ENCODE measurements around the gene C8G.
A peak's percentile ranks its signal among the peaks of the same experiment; 100 is the strongest.

C8G gene

GRCh38 chr9:136975644-136976043 lies 30.6 kb downstream of the C8G start:
- Mint-ChIP-seq H3K4me3 (peak overlapping the region; percentile 63 to 83), H3K27me3 (no peaks in the 10 kb centered on the region), H3K36me3 (ENCODE audit: insufficient read depth) (no peaks in the 10 kb centered on the region), H3K4me1 (ENCODE audit: low read depth in 2 of 2) (peaks cover 6 to 22% of the 10 kb centered on the region in 2 donors), H3K9me3 (no peaks in the 10 kb centered on the region), H3K27ac (peak overlapping the region; percentile 62 to 87)
- DNase-seq = peak in 2 of 3 experiments; percentile 56 to 57
- peak; percentile 39 for ATAC-seq (replicated peaks)

DNA sequence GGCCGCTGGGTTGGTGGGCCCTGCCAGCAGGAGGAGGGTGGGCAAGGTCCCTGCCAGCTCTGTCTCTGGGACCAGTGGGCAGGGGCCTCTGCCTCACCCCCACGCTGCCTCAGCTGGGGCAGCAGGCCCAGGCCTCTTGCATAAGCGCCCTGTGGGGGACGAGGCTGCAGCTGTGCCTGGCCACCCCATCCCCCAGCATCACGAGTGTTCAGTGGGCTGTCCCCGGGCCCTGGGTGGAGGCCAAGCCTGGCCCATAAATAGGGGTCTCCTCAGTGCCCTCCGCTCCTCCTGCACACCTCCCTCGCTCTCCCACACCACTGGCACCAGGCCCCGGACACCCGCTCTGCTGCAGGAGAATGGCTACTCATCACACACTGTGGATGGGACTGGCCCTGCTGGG lies 32.2 kb downstream of the C8G start, which contains the start of gene PTGDS:
TSS of gene PTGDS (plus strand) at position 282 of the 400 bp plus-strand sequence. CDS start at position 357, 75 bp downstream.
- Mint-ChIP-seq H3K27ac (peak within 1 kb of the TSS; percentile 62 to 87), H3K4me1 (ENCODE audit: low read depth in 2 of 2) (peaks cover 6 to 22% of the 10 kb centered on the region in 2 donors), H3K9me3 (no peaks in the 10 kb centered on the region), H3K4me3 (peak within 1 kb of the TSS; percentile 63 to 83), H3K27me3 (no peaks in the 10 kb centered on the region), H3K36me3 (ENCODE audit: insufficient read depth) (no peaks in the 10 kb centered on the region)
- ATAC-seq (replicated peaks) (no peak), DNase-seq (no peak)

GRCh38 chr9:136977649-136978072 lies 32.6 kb downstream of the C8G start:
- no peaks in the 10 kb centered on the region for H3K36me3 Mint-ChIP-seq (ENCODE audit: insufficient read depth)
- peak overlapping the region; percentile 45 to 83 for H3K4me3 Mint-ChIP-seq
- H3K27me3 Mint-ChIP-seq = no peaks in the 10 kb centered on the region
- DNase-seq (no peak), ATAC-seq (replicated peaks) (peak; percentile 1)
- H3K4me1 Mint-ChIP-seq (ENCODE audit: low read depth in 2 of 2) = peaks cover 6 to 22% of the 10 kb centered on the region in 2 donors
- peak overlapping the region in 1 of 2 donors; percentile 53 for H3K27ac Mint-ChIP-seq
- no peaks in the 10 kb centered on the region for H3K9me3 Mint-ChIP-seq

GRCh38 chr9:136978073-136978864 lies 33.2 kb downstream of the C8G start:
- ATAC-seq (replicated peaks) = peak; percentile 56
- H3K4me3 Mint-ChIP-seq = peak overlapping the region; percentile 45 to 83
- H3K27me3 Mint-ChIP-seq = peaks cover 0 to under 1% of the 10 kb centered on the region in 2 donors

DNA sequence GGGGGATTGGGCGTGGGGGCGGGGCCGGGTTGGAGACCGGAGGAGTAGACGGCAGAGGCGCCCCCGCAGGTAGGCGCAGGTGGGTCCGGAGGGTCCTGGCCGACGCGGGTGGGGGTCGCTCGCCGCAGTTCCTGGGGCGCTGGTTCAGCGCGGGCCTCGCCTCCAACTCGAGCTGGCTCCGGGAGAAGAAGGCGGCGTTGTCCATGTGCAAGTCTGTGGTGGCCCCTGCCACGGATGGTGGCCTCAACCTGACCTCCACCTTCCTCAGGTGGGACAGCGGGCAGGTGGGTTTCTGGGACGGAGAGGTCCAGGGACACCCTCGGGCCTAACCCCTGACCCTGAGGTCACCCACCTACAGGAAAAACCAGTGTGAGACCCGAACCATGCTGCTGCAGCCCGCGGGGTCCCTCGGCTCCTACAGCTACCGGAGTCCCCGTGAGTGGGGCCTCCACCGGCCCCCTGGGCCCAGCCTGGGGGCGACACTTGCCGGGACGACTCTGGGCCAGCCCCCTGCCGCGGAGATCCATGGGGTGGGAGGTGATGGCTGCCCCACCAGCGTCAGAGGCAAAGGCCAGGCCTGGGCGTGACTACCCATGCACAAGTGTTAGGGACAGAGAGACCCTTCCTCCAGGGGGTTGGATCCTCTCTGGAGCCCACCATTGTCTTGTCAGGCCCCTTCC lies 34.0 kb downstream of the C8G start:
- peak; percentile 1 for ATAC-seq (replicated peaks)
- Mint-ChIP-seq H3K4me1 (ENCODE audit: low read depth in 2 of 2) (peaks cover 10 to 22% of the 10 kb centered on the region in 2 donors), H3K27me3 (peaks cover 5 to 8% of the 10 kb centered on the region in 2 donors), H3K9me3 (no peaks in the 10 kb centered on the region), H3K27ac (no peak overlapping the region), H3K36me3 (ENCODE audit: insufficient read depth) (no peaks in the 10 kb centered on the region), H3K4me3 (no peak overlapping the region)
- DNase-seq = no peak

More at GRCh38 chr9:136978073-136978864, 33.2 kb downstream of the C8G start:
- Mint-ChIP-seq H3K36me3 (ENCODE audit: insufficient read depth) (no peaks in the 10 kb centered on the region), H3K4me1 (ENCODE audit: low read depth in 2 of 2) (peaks cover 6 to 20% of the 10 kb centered on the region in 2 donors), H3K9me3 (no peaks in the 10 kb centered on the region), H3K27ac (no peak overlapping the region)
- DNase-seq = peak; percentile 69 to 77 (median 73)

GRCh38 chr9:136979769-136980587 lies 34.9 kb downstream of the C8G start:
- no peaks in the 10 kb centered on the region for H3K36me3 Mint-ChIP-seq (ENCODE audit: insufficient read depth)
- no peak overlapping the region for H3K4me3 Mint-ChIP-seq
- H3K4me1 Mint-ChIP-seq (ENCODE audit: low read depth in 2 of 2) = peaks cover 11 to 23% of the 10 kb centered on the region in 2 donors
- H3K9me3 Mint-ChIP-seq = no peaks in the 10 kb centered on the region
- ATAC-seq (replicated peaks) = no peak
- DNase-seq = no peak
- H3K27ac Mint-ChIP-seq = no peak overlapping the region
- H3K27me3 Mint-ChIP-seq = peaks cover 7 to 15% of the 10 kb centered on the region in 2 donors

DNA sequence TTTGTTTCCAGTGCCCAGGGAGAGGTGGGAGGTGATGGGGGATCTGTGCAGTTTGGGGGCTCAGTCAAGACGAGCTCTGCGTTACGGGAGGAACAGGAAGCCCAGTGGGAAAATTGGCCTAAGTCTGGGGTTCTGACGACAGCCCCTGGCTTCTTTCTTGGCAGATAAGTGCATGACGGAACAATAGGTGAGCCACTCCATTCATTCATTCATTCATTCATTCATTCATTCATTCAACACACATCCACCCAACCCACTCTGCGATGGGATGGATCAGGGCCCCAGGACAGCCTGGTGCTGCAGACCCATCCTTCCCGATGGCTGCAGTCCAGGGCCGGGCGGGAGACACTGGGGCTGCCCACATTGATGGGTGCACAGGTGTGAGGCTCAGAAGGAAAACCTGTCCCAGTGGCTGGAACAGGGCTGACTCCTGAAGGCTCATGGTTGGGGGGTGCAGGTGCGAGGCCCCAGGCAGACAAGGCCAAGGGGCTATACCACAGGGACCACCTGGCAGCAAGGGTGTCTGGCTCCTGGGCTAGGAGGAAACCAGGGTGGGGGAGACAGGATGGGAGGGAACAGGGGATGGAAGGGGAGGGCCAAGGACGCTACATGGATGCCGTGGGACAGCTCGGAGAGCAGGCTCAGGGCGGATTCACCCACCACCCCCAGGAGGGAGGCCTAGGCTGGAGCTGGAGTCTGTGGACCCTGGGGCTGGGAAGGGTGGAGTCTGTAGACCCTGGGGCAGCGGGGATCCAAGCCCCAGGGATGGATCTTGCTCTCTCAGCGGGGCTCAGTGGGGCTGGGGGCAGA lies 35.8 kb downstream of the C8G start:
- Mint-ChIP-seq H3K27me3 (peaks cover 7 to 15% of the 10 kb centered on the region in 2 donors), H3K9me3 (no peaks in the 10 kb centered on the region), H3K27ac (peak overlapping the region; percentile 65 to 76), H3K4me1 (ENCODE audit: low read depth in 2 of 2) (peaks cover 6 to 15% of the 10 kb centered on the region in 2 donors), H3K36me3 (ENCODE audit: insufficient read depth) (no peaks in the 10 kb centered on the region), H3K4me3 (no peak overlapping the region)
- ATAC-seq (replicated peaks) = no peak
- no peak for DNase-seq

GRCh38 chr9:136981588-136982231 lies 36.7 kb downstream of the C8G start:
- no peak for DNase-seq
- H3K4me1 Mint-ChIP-seq (ENCODE audit: low read depth in 2 of 2) = peaks cover 6 to 10% of the 10 kb centered on the region in 2 donors
- peaks cover 7 to 15% of the 10 kb centered on the region in 2 donors for H3K27me3 Mint-ChIP-seq
- H3K9me3 Mint-ChIP-seq = no peaks in the 10 kb centered on the region
- ATAC-seq (replicated peaks) = no peak
- no peak overlapping the region for H3K27ac Mint-ChIP-seq
- no peaks in the 10 kb centered on the region for H3K36me3 Mint-ChIP-seq (ENCODE audit: insufficient read depth)
- H3K4me3 Mint-ChIP-seq = no peak overlapping the region

GRCh38 chr9:136982232-136983051 lies 37.4 kb downstream of the C8G start, which contains the start of gene LCNL1:
LCNL1 (plus strand) TSS chr9:136982993; CDS start chr9:136983587, 594 bp downstream.
- no peaks in the 10 kb centered on the region for H3K36me3 Mint-ChIP-seq (ENCODE audit: insufficient read depth)
- ATAC-seq (replicated peaks) = no peak
- no peak within 1 kb of the TSS for H3K27ac Mint-ChIP-seq
- H3K9me3 Mint-ChIP-seq = no peaks in the 10 kb centered on the region
- DNase-seq = no peak
- H3K27me3 Mint-ChIP-seq = peaks cover 7 to 18% of the 10 kb centered on the region in 2 donors
- peaks cover 6 to 9% of the 10 kb centered on the region in 2 donors for H3K4me1 Mint-ChIP-seq (ENCODE audit: low read depth in 2 of 2)
- no peak within 1 kb of the TSS for H3K4me3 Mint-ChIP-seq

DNA sequence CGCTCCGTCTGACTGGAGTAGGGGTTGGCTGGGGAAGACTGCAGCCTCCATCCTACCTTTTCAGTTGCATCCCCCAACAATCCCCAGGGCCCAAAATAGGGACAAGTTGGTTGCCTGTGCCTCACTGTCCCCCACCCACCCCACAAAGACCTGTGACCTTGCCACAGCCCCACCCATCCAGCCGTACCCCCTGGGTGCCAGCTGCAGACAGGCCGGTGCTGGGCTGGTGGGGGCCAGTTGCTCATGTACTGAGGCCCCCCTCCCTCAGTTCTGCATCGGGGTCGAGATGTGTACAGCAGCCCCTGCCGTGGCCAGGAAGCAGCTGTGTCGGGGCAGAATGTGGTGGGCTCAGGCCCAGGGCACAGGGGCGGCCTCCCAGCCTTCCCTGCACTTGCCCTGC lies 38.1 kb downstream of the C8G start:
- H3K27me3 Mint-ChIP-seq = peaks cover 7 to 20% of the 10 kb centered on the region in 2 donors
- no peak overlapping the region for H3K27ac Mint-ChIP-seq
- H3K9me3 Mint-ChIP-seq = no peaks in the 10 kb centered on the region
- H3K4me1 Mint-ChIP-seq (ENCODE audit: low read depth in 2 of 2) = peaks cover 6 to 8% of the 10 kb centered on the region in 2 donors
- ATAC-seq (replicated peaks) (no peak), DNase-seq (no peak)
- H3K4me3 Mint-ChIP-seq = no peak overlapping the region
- H3K36me3 Mint-ChIP-seq (ENCODE audit: insufficient read depth) = no peaks in the 10 kb centered on the region

DNA sequence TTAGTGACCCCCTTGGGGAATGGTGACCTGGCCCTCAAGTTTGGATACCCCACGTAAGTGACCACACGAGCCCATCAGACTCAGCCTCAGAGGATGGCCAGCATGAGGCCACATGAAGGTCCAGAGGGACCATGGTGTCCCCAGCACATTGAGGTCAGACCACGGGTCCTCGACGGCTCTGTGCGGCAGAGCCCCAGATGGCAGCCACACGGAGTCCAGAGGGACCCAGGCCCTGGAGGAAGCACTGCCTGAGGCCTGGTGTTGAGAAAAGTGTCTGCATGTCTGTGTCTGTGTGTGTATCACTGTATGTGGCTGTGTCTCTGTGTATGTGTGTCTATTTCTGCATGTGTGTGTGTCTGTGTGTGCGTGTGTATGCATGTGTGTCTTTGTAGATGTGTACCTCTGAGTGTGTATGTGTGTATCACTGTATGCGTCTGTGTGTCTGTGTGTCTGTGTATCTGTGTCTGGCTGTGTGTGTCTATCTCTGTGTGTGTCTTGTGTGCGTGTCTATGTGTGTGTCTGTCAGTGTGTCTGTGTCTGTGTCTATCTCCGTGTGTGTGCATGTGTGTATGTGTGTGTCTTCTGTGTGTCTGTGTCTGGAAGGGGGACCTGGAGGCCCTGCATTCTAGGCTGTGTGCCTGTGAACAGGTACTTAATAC lies 38.7 kb downstream of the C8G start:
- Mint-ChIP-seq H3K36me3 (ENCODE audit: insufficient read depth) (no peaks in the 10 kb centered on the region), H3K27me3 (peaks cover 7 to 20% of the 10 kb centered on the region in 2 donors), H3K4me3 (no peak overlapping the region), H3K27ac (no peak overlapping the region), H3K9me3 (no peaks in the 10 kb centered on the region), H3K4me1 (ENCODE audit: low read depth in 2 of 2) (peaks cover 6 to 8% of the 10 kb centered on the region in 2 donors)
- no peak for ATAC-seq (replicated peaks)
- DNase-seq = no peak
